Ectodermal cell (in vitro differentiated cells): ENCODE results near the gene ZBED2.

Experiments
- H3K27ac ChIP-seq: 2 replicates; pipeline ENCODE4 v1.7.0; 2013; ENCODE audit warnings: mild to moderate bottlenecking, low read depth, low read length; ENCODE audit not compliant: insufficient read depth, poor library complexity, severe bottlenecking
- H3K27me3 ChIP-seq: 2 replicates; pipeline ENCODE4 v1.7.0; 2013; ENCODE audit warnings: mild to moderate bottlenecking, low read length; ENCODE audit not compliant: insufficient read depth, control insufficient read depth, poor library complexity, severe bottlenecking
- H3K36me3 ChIP-seq: one replicate; pipeline ENCODE4 v1.7.0; 2013; ENCODE audit warnings: low read length; ENCODE audit not compliant: control insufficient read depth, insufficient read depth
- H3K4me1 ChIP-seq: one replicate; pipeline ENCODE4 v1.7.0; 2013; ENCODE audit warnings: low read length; ENCODE audit not compliant: control insufficient read depth, insufficient read depth
- H3K4me3 ChIP-seq: 2 replicates; pipeline ENCODE4 v1.7.0; 2013; ENCODE audit warnings: low read depth, low read length, control low read depth; ENCODE audit not compliant: insufficient read depth
- H3K9me3 ChIP-seq: 2 replicates; pipeline ENCODE4 v1.7.0; 2013; ENCODE audit warnings: mild to moderate bottlenecking, low read length, moderate library complexity; ENCODE audit not compliant: control insufficient read depth
- WGBS, 2 experiments: methylation state at CpG; one replicate each; pipeline ENCODE4 v1.1.7; 2013; ENCODE audit warnings: missing lambda C conversion rate in 2 of 2; 5-methylcytosine and 5-hydroxymethylcytosine counted together

Gene ZBED2

GRCh38 chr3:111592936-111593335 lies 2.2 kb downstream of the ZBED2 start:
- WGBS, 2 experiments, result 91 to 92% methylated on average over 5 of the region's 5 CpGs
- H3K36me3 ChIP-seq, result no peaks in the 10 kb centered on the region

DNA sequence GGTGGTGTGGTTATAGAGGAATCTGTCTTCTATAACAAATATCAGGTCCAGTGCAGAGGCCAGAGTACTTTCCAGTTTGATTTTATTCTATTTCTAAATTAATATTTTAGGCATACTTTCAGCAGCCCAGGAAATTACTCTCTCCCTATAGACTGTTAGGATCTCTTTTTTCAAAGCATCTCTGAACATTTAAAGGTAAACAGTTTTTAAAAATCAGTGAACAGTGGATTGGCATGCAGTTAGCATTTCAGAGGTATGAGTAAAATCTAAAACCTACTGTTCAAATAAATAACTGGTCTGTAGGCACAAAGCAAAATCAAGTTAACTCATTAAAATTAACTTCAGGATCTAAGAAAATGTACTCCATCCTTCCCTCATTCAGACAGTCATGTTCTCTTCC lies 3.0 kb downstream of the ZBED2 start:
- Histone ChIP-seq H3K27ac (no peak overlapping the region), H3K36me3 (no peaks in the 10 kb centered on the region), H3K27me3 (no peaks in the 10 kb centered on the region), H3K9me3 (no peaks in the 10 kb centered on the region), H3K4me3 (no peak overlapping the region), H3K4me1 (no peaks in the 10 kb centered on the region)

More at GRCh38 chr3:111592936-111593335, 2.2 kb downstream of the ZBED2 start:
- no peaks in the 10 kb centered on the region for H3K9me3 ChIP-seq
- no peaks in the 10 kb centered on the region for H3K4me1 ChIP-seq
- no peak overlapping the region for H3K4me3 ChIP-seq
- H3K27me3 ChIP-seq, result no peaks in the 10 kb centered on the region
- H3K27ac ChIP-seq, result no peak overlapping the region

DNA sequence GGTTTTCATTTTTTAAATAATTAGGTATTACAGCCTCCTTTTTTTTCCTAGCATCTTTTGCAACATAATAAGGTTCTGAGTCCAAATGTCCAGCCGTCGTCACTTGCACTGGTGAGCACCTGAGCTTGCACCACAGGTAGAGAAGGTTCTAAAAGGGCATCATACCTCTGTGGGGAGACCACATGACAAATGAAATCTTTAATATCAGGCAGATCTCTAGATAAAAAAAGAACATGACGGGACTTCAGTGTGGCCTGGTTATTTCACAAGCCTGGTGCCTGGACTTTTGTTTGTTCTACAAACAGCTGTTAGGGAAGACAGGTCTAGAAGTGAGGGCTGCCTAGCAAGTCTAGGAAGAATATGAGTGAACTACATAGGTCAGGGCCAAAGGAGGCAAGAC lies 3.6 kb downstream of the ZBED2 start:
- Histone ChIP-seq H3K4me1 (no peaks in the 10 kb centered on the region), H3K27ac (no peak overlapping the region), H3K4me3 (no peak overlapping the region), H3K27me3 (no peaks in the 10 kb centered on the region), H3K9me3 (no peaks in the 10 kb centered on the region), H3K36me3 (no peaks in the 10 kb centered on the region)
- 93 to 94% methylated on average over 3 of the region's 3 CpGs for WGBS, 2 experiments

- H3K27me3 ChIP-seq, result no peaks in the 10 kb centered on the region
- no peaks in the 10 kb centered on the region for H3K4me1 ChIP-seq
- no peak overlapping the region for H3K4me3 ChIP-seq
- H3K36me3 ChIP-seq, result no peaks in the 10 kb centered on the region
- peaks cover 2% of the 10 kb centered on the region for H3K9me3 ChIP-seq
- 100% methylated on average over 1 of the region's 1 CpG; no CpG with 5 or more reads in 1 of the 2 experiments for WGBS, 2 experiments
- H3K27ac ChIP-seq, result no peak overlapping the region
These were observed 5.0 kb downstream of the ZBED2 start for GRCh38 chr3:111590143-111590491.

- Histone ChIP-seq H3K4me1 (no peaks in the 10 kb centered on the region), H3K9me3 (peaks cover 2% of the 10 kb centered on the region), H3K36me3 (no peaks in the 10 kb centered on the region), H3K27ac (no peak overlapping the region), H3K27me3 (no peaks in the 10 kb centered on the region), H3K4me3 (no peak overlapping the region)
- WGBS, 2 experiments, result 83% methylated on average over 2 of the region's 2 CpGs; no CpG with 5 or more reads in 1 of the 2 experiments
These were observed 5.6 kb downstream of the ZBED2 start for GRCh38 chr3:111589303-111590142.

GRCh38 chr3:111588527-111588926 lies 6.6 kb downstream of the ZBED2 start:
- Histone ChIP-seq H3K27ac (no peak overlapping the region), H3K9me3 (peaks cover 2% of the 10 kb centered on the region), H3K36me3 (no peaks in the 10 kb centered on the region), H3K4me1 (no peaks in the 10 kb centered on the region), H3K27me3 (no peaks in the 10 kb centered on the region), H3K4me3 (no peak overlapping the region)

- H3K4me3 ChIP-seq, result no peak overlapping the region
- no peak overlapping the region for H3K27ac ChIP-seq
- peaks cover 2% of the 10 kb centered on the region for H3K9me3 ChIP-seq
- H3K27me3 ChIP-seq, result no peaks in the 10 kb centered on the region
- WGBS, 2 experiments, result 100% methylated on average over 1 of the region's 1 CpG
- H3K36me3 ChIP-seq, result no peaks in the 10 kb centered on the region
- H3K4me1 ChIP-seq, result no peaks in the 10 kb centered on the region
These were observed 9.9 kb downstream of the ZBED2 start for GRCh38 chr3:111585217-111585616.

- H3K4me1 ChIP-seq, result no peaks in the 10 kb centered on the region
- no peaks in the 10 kb centered on the region for H3K27me3 ChIP-seq
- no peak overlapping the region for H3K4me3 ChIP-seq
- WGBS, 2 experiments, result 97 to 100% methylated on average over 1 of the region's 1 CpG
- peaks cover 2% of the 10 kb centered on the region for H3K9me3 ChIP-seq
- H3K27ac ChIP-seq, result no peak overlapping the region
- no peaks in the 10 kb centered on the region for H3K36me3 ChIP-seq
These were observed 10.4 kb downstream of the ZBED2 start for GRCh38 chr3:111584744-111585143.

DNA sequence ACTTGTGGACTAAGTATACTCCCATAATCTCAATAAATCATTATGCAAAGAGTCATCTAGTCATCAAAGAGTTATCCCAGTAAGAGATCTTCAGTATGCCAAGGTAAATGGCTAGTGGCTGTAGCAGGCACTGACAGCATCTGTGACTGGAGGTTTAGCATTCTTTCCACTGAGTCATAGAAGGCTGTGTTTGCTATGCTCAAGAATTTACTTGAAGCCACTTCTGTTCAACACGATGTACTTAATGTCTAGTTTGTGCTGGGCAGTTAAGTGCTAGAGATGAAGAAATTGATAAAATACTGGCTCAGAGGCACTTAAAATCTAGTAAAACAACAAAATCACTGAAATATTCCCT lies 13.0 kb downstream of the ZBED2 start:
- WGBS, 2 experiments, result 88 to 100% methylated on average over 1 of the region's 1 CpG
- Histone ChIP-seq H3K4me3 (no peak overlapping the region), H3K27me3 (no peaks in the 10 kb centered on the region), H3K27ac (no peak overlapping the region), H3K36me3 (no peaks in the 10 kb centered on the region), H3K9me3 (peaks cover 2% of the 10 kb centered on the region), H3K4me1 (no peaks in the 10 kb centered on the region)

DNA sequence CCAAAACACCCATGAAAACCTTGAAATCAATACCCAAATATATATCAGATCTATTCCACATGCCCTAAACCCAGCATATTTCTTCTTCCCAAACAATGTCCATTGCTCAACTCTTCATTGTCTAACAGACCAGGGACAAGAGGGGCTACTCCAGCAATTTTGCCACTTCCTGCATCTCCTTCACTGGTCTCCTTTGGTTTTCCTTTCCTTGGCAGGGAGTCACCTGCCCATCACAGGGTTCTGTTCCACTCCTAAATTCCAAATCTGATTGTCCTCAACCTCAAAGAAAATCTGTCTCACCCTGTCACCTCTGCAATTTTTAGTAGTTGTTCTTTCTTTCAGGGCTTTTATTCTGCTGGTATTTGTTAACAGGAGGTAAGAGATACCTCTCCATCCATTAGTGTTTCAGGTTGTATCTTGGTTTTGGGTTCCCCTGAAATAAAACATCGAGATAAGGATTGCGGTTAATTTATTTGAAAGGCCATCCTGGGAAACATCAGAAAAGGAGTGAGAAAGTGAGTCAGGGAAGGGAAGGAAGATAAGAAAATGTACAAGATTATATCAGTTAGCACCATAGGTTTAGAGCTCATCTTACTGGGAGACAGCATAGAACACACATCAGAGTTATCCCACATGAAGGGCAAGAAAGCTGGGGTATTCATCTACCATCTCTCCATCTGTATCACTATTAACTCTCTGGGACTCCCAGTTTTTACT lies 13.6 kb downstream of the ZBED2 start:
- no peaks in the 10 kb centered on the region for H3K27me3 ChIP-seq
- peaks cover 2% of the 10 kb centered on the region for H3K9me3 ChIP-seq
- no peak overlapping the region for H3K4me3 ChIP-seq
- no peak overlapping the region for H3K27ac ChIP-seq
- H3K4me1 ChIP-seq, result no peaks in the 10 kb centered on the region
- 95 to 96% methylated on average over 2 of the region's 2 CpGs for WGBS, 2 experiments
- H3K36me3 ChIP-seq, result no peaks in the 10 kb centered on the region
